H1 (cell line): Measurements from ENCODE around the gene NUSAP1. TPM values are rescaled to one million over a fixed set of nuclear protein-coding genes. Genes with fewer than 3 reads are reported as not detected.

Experiments used
- CBX8 ChIP-seq: fragments of 300-800, 300-1000 bp; sonication (generic); IDR thresholded peaks from 2 replicates; pipeline ENCODE4 v1.7.1; 2016; ENCODE audit warnings: low read depth, low read length, borderline replicate concordance
- CTCF ChIP-seq, 3 experiments: IDR thresholded peaks; 1 replicate in 2 of 3; 2 replicates in 1 of 3; pipeline versions ENCODE4 v1.5.1 to v1.6.1; 2011; ENCODE audit warnings: low read length in 3 of 3, mild to moderate bottlenecking in 3 of 3, inconsistent platforms in 2 of 3, low read depth in 1 of 3, moderate library complexity in 1 of 3; ENCODE audit not compliant: insufficient read depth in 1 of 3; ENCODE audit errors: control extremely low read depth in 1 of 3
- EP300 ChIP-seq, 2 experiments: IDR thresholded peaks; 1 replicate in 1 of 2; 2 replicates in 1 of 2; pipeline ENCODE4 v1.6.1; 2011 to 2012; ENCODE audit warnings: low read depth in 2 of 2, low read length in 2 of 2, mild to moderate bottlenecking in 2 of 2, borderline replicate concordance in 1 of 2, inconsistent platforms in 1 of 2, moderate library complexity in 1 of 2
- polyA plus RNA-seq, 7 experiments: library from polyadenylated mRNA; depleted of rRNA in 3 of 7; stranded (reverse) in 5 of 7; unstranded in 2 of 7; fragments of >200 nt in 5 of 7; fragments of 200-250 nt in 2 of 7; gene quantifications; 1 replicate in 5 of 7; 2 replicates in 1 of 7; 4 replicates in 1 of 7; pipeline versions ENCODE4 v1.2.1 to v1.2.3, GENCODE V29; 2011 to 2013; ENCODE audit warnings: missing spikeins in 2 of 7, mixed read lengths in 2 of 7
- total RNA-seq: library from RNA; stranded (reverse); fragmentation: NEBNext Ultra II Directional; extraction: Animal tissue kit (Norgen Biotek cat#: 25700); gene quantifications from 2 replicates; pipeline ENCODE4 v1.2.1, GENCODE V29; 2021

NUSAP1 gene
- total and polyA plus RNA-seq, 2 of the 8 experiments (the other 6 are each of a cell fraction or from before 2014, with no cell fraction given), result 60.8 to 144 TPM

GRCh38 chr15:41283653-41284426 lies 48.8 kb upstream of the NUSAP1 start (continued):
- TF ChIP-seq CTCF (IDR thresholded peaks at IDR 0.05; ENCODE audit: control extremely low read depth in 1 of 3, insufficient read depth in 1 of 3, low read depth in 1 of 3, low read length in 3 of 3) (no peak), CBX8 (no peak), EP300 (IDR thresholded peaks at IDR 0.05; ENCODE audit: borderline replicate concordance in 1 of 2, low read depth in 2 of 2, low read length in 2 of 2) (no peak)
